ENCODE data around the gene MCC.

- TF ChIP-seq, protein P1, sequence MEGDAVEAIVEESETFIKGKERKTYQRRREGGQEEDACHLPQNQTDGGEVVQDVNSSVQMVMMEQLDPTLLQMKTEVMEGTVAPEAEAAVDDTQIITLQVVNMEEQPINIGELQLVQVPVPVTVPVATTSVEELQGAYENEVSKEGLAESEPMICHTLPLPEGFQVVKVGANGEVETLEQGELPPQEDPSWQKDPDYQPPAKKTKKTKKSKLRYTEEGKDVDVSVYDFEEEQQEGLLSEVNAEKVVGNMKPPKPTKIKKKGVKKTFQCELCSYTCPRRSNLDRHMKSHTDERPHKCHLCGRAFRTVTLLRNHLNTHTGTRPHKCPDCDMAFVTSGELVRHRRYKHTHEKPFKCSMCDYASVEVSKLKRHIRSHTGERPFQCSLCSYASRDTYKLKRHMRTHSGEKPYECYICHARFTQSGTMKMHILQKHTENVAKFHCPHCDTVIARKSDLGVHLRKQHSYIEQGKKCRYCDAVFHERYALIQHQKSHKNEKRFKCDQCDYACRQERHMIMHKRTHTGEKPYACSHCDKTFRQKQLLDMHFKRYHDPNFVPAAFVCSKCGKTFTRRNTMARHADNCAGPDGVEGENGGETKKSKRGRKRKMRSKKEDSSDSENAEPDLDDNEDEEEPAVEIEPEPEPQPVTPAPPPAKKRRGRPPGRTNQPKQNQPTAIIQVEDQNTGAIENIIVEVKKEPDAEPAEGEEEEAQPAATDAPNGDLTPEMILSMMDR (IDR thresholded peaks at IDR 0.05) = no peak
- no peak for TF ChIP-seq POLR2AphosphoS5 (IDR thresholded peaks at IDR 0.05)
- TF ChIP-seq POLR2A (IDR thresholded peaks at IDR 0.05) = no peak
Observed at GRCh38 chr5:113384782-113385285, 103.4 kb downstream of the MCC start.

Data from breast epithelium (tissue), 3 donors.